Measurements from ENCODE around the gene ROR2.
A peak's percentile ranks its signal among the peaks of the same experiment; 100 is the strongest.

ROR2 gene

DNA sequence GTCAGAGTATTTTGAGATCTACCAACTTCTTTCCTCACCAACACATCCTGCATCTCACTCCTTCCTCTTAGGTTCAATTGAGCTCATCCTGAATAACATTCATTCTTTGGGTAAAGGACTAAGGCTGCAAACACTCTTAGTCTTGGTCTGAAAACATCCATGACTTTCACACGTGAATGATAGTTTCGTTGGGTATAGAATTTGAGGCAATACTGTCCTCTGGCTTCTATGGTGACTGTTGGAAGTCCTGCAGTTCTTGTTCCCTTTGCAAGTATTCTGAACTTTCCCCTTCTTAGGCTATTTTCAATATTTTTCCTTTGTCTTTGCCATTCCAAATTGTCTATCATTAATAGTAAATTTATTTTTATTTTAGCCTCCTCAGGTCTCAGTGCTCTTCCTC is 185.4 kb downstream of the ROR2 start:
- H3K4me3 ChIP-seq (ENCODE audit: control insufficient read depth, low read depth, low read length) = no peak overlapping the region
- DNase-seq (ENCODE audit: low read depth) = no peak
- TF ChIP-seq, protein P1, sequence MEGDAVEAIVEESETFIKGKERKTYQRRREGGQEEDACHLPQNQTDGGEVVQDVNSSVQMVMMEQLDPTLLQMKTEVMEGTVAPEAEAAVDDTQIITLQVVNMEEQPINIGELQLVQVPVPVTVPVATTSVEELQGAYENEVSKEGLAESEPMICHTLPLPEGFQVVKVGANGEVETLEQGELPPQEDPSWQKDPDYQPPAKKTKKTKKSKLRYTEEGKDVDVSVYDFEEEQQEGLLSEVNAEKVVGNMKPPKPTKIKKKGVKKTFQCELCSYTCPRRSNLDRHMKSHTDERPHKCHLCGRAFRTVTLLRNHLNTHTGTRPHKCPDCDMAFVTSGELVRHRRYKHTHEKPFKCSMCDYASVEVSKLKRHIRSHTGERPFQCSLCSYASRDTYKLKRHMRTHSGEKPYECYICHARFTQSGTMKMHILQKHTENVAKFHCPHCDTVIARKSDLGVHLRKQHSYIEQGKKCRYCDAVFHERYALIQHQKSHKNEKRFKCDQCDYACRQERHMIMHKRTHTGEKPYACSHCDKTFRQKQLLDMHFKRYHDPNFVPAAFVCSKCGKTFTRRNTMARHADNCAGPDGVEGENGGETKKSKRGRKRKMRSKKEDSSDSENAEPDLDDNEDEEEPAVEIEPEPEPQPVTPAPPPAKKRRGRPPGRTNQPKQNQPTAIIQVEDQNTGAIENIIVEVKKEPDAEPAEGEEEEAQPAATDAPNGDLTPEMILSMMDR (conservative IDR thresholded peaks at IDR 0.05; ENCODE audit: control insufficient read depth, insufficient read depth, low read depth, low read length) = no peak

DNA sequence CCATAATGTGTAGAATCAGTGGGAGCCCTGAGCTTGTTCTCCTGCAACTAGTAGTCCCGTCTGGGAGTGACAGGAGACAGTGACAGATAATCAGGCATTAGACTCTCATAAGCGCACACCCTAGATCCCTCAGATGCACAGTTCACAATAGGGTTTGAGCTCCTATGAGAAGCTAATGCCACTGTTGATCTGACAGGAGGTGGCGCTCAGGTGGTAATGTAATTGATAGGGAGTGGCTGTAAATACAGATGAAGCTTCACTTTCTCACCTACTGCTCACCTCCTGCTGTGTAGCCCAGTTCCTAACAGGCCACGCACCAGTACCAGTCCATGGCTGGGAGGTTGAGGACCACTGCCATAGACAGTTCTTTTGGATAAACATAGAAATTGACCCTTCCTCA is 188.7 kb downstream of the ROR2 start:
- DNase-seq (ENCODE audit: low read depth) = no peak
- TF ChIP-seq, protein P1 (conservative IDR thresholded peaks at IDR 0.05; ENCODE audit: control insufficient read depth, insufficient read depth, low read depth, low read length) = no peak
- H3K4me3 ChIP-seq (ENCODE audit: control insufficient read depth, low read depth, low read length) = no peak overlapping the region

DNA sequence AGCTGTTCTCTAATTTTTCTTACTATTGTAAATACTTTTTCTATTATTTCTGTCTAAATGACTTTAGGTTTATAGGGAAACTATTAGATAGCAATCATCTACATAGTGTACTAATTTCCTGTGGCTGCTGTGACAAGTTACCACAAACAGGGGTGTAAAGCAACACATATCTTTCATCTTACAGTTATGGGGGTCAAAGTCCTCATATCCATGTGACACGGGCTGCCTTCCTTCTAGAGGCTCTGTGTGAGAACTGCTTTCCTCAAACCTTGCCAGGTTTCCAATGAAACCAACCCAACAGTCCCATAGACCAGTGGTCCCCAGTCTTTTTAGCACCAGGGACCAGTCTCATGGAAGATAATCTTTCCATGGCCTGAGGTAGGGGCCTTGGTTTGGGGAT is 189.1 kb downstream of the ROR2 start:
- no peak overlapping the region for H3K4me3 ChIP-seq (ENCODE audit: control insufficient read depth, low read depth, low read length)
- DNase-seq (ENCODE audit: low read depth) = no peak
- TF ChIP-seq, protein P1 (conservative IDR thresholded peaks at IDR 0.05; ENCODE audit: control insufficient read depth, insufficient read depth, low read depth, low read length) = no peak

DNA sequence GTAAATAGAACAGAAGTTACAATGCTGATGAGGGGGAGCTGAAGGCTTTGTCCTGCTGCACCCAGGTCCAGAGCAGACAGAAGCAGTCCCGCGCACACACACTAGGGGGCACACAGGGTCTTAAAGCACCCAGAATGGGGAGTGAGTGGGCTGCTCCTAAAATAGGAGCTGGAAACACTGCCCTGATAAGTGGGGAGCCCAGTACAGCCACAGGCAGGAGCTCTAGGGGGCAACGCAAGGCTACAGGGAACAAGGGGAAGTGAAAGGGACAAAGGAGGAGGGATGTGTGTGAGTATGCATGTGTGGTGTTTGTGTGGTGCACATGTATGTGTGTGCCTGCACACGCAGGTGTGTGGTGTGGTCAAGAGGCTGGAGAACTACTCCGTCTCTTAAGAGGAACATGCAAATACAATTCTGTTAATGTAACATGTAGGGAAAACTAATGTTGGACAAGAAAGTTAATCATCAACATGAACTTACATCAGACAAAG is 191.5 kb downstream of the ROR2 start:
- peak; percentile 69 for DNase-seq (ENCODE audit: low read depth)
- no peak overlapping the region for H3K4me3 ChIP-seq (ENCODE audit: control insufficient read depth, low read depth, low read length)
- TF ChIP-seq, protein P1 (conservative IDR thresholded peaks at IDR 0.05; ENCODE audit: control insufficient read depth, insufficient read depth, low read depth, low read length) = peak; percentile 89

DNA sequence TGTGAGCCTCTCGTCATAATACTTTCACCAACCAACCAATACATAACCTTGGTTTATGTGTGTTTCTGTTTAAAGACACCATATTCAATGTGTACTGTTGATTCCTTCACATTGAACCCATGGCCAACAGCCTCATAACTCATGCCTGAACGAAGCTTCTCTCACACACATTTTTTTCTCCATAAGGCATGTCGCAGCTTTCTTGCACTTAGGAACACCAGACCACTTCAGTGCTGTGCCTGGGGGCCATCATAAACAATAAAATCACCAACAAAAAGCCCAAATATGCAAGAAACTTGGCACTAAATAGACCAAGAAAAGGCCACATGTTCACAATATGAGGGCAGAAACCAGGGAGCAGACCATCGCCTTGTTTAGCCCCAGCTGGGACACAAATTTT is 192.2 kb downstream of the ROR2 start:
- TF ChIP-seq, protein P1 (conservative IDR thresholded peaks at IDR 0.05; ENCODE audit: control insufficient read depth, insufficient read depth, low read depth, low read length) = no peak
- no peak overlapping the region for H3K4me3 ChIP-seq (ENCODE audit: control insufficient read depth, low read depth, low read length)
- no peak for DNase-seq (ENCODE audit: low read depth)

DNA sequence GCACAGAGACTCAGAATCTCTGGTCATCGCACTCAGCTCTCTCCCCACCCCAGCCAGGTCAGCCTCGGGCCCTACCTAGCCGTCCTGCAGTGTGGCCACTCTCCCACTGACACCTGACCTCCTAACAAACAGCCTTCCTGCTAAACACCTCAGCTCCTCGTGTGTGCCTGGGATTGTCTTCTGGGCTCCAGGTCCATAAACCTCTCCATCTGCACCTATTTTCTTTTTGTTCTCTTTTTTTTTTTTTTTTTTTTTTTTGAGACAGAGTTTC is 193.6 kb downstream of the ROR2 start:
- TF ChIP-seq, protein P1 (conservative IDR thresholded peaks at IDR 0.05; ENCODE audit: control insufficient read depth, insufficient read depth, low read depth, low read length) = no peak
- no peak overlapping the region for H3K4me3 ChIP-seq (ENCODE audit: control insufficient read depth, low read depth, low read length)
- no peak for DNase-seq (ENCODE audit: low read depth)
